Common myeloid progenitor, CD34-positive (primary cell): ENCODE results near the gene EPN1.

Source experiments
- CTCF ChIA-PET: fragments of 350-600 bp; sonication (Branson Sonifier 250); formaldehyde crosslinking; loops from one replicate; lab custom pipeline; 2021; ENCODE audit warnings: antibody characterized with exemption; lab: Charles Lee
- POLR2A ChIA-PET: fragments of 350-600 bp; sonication (Branson Sonifier 250); formaldehyde crosslinking; loops from one replicate; lab custom pipeline; 2021; ENCODE audit warnings: antibody characterized with exemption; lab: Charles Lee
- DNase-seq, 3 donors: peaks; one replicate each; pipeline versions ENCODE4 v3.0.0 to v3.0.0-alpha.2; 2013
- H3K27ac ChIP-seq, 2 experiments: 1 replicate in 1 of 2; 2 replicates in 1 of 2; pipeline ENCODE4 v1.7.0; 2013; ENCODE audit warnings: inconsistent platforms in 2 of 2, low read length in 2 of 2, mild to moderate bottlenecking in 2 of 2, low read depth in 1 of 2, moderate library complexity in 1 of 2; ENCODE audit not compliant: severe bottlenecking in 2 of 2, insufficient read depth in 1 of 2, poor library complexity in 1 of 2
- H3K27me3 ChIP-seq, 5 experiments: replicated peaks in 2 of 5; 1 replicate in 3 of 5; 2 replicates in 2 of 5; pipeline versions ENCODE4 v1.6.1 to v1.7.0; 2013; ENCODE audit warnings: low read length in 4 of 5, mild to moderate bottlenecking in 2 of 5, moderate library complexity in 2 of 5, inconsistent platforms in 1 of 5; ENCODE audit not compliant: insufficient read depth in 5 of 5, control insufficient read depth in 4 of 5
- H3K36me3 ChIP-seq, 4 experiments: 1 replicate in 2 of 4; 2 replicates in 2 of 4; pipeline versions ENCODE4 v1.6.1 to v1.7.0; 2013; ENCODE audit warnings: low read length in 3 of 4, control low read depth in 1 of 4, mild to moderate bottlenecking in 1 of 4; ENCODE audit not compliant: control insufficient read depth in 4 of 4, insufficient read depth in 4 of 4
- H3K4me1 ChIP-seq, 4 experiments: 1 replicate in 3 of 4; 2 replicates in 1 of 4; pipeline versions ENCODE4 v1.6.1 to v1.7.1; 2013; ENCODE audit warnings: low read length in 3 of 4, mild to moderate bottlenecking in 3 of 4, control low read depth in 1 of 4, inconsistent platforms in 1 of 4, moderate library complexity in 1 of 4; ENCODE audit not compliant: control insufficient read depth in 4 of 4, insufficient read depth in 4 of 4; ENCODE audit errors: control extremely low read depth in 1 of 4
- H3K4me3 ChIP-seq, 7 experiments: 1 replicate in 4 of 7; 2 replicates in 3 of 7; pipeline versions ENCODE4 v1.5.1 to v1.7.0; 2013; ENCODE audit warnings: mild to moderate bottlenecking in 7 of 7, low read length in 6 of 7, moderate library complexity in 6 of 7, inconsistent platforms in 2 of 7, low read depth in 2 of 7, control low read depth in 1 of 7; ENCODE audit not compliant: insufficient read depth in 4 of 7, control insufficient read depth in 1 of 7; ENCODE audit errors: extremely low read depth in 1 of 7
- H3K9me3 ChIP-seq, 5 experiments: 1 replicate in 4 of 5; 2 replicates in 1 of 5; pipeline versions ENCODE4 v1.6.1 to v1.7.1; 2013; ENCODE audit warnings: low read length in 4 of 5, mild to moderate bottlenecking in 2 of 5, inconsistent platforms in 1 of 5, low read depth in 1 of 5, moderate library complexity in 1 of 5; ENCODE audit not compliant: control insufficient read depth in 4 of 5, insufficient read depth in 2 of 5; ENCODE audit errors: control extremely low read depth in 1 of 5
- WGBS: methylation state at CpG from one replicate; pipeline ENCODE4 v1.1.5; 2013; ENCODE audit not compliant: insufficient coverage; 5-methylcytosine and 5-hydroxymethylcytosine counted together

The EPN1 gene

DNA sequence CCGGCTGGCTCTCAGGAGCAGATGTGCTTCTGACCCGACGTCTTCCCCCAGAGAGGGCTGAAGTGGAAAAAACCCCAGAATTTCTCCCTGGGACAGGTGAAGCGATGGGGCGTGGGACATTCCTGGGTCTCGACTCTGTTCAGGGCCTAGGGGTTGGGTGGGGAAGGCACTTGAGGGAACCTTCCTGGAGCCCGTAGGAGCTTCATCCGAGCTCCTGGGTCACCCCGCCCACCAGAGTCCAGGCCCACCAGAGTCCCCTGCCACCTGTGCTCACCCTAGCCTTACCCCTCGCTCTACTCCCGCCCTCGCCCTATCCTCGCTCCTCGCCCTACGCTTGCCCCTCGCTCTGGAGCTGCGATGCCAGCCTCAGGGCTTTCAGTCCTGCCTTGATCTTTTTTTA lies 23.2 kb downstream of the EPN1 start:
- no peak for DNase-seq
- no peaks in the 10 kb centered on the region for H3K9me3 ChIP-seq
- H3K4me1 ChIP-seq: no peaks in the 10 kb centered on the region
- CTCF ChIA-PET: no interaction called here
- POLR2A ChIA-PET: no interaction called here
- no peak overlapping the region for H3K4me3 ChIP-seq
- no peaks in the 10 kb centered on the region for H3K27me3 ChIP-seq
- H3K36me3 ChIP-seq: peaks cover 0 to 59% (median 43%) of the 10 kb centered on the region in 4 experiments
- no peak overlapping the region for H3K27ac ChIP-seq
- 94% methylated on average over 14 of the region's 17 CpGs for WGBS

DNA sequence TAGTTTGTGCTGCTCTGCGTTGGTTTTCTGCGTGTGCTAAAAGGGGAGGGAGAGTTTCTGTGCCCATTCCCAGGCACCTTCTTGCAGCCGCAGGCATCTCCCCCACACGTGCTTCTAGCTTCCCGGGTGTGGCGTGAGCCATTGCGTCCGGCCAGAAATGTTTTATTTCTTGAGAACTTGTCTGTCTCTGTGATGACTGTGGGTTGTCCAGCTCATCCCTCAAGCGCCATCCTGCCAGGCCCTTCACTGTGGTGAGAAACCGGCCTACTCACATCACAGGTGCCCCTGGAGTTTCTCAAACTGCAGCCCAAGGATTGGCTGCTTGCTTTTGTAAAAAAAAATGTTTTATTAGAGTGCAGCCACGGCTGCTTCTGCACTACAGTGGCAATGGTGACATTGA lies 24.2 kb downstream of the EPN1 start:
- no peak overlapping the region for H3K4me3 ChIP-seq
- ChIA-PET POLR2A (no interaction called here), CTCF (no interaction called here)
- no peak overlapping the region for H3K27ac ChIP-seq
- H3K9me3 ChIP-seq: no peaks in the 10 kb centered on the region
- WGBS: 100% methylated on average over 6 of the region's 11 CpGs
- no peak for DNase-seq
- peaks cover 0 to 51% (median 35%) of the 10 kb centered on the region in 4 experiments for H3K36me3 ChIP-seq
- no peaks in the 10 kb centered on the region for H3K27me3 ChIP-seq
- peaks cover 0 to 2% (median 0%) of the 10 kb centered on the region in 4 experiments for H3K4me1 ChIP-seq

- no peak for DNase-seq
- Histone ChIP-seq H3K27ac (no peak overlapping the region), H3K4me3 (no peak overlapping the region), H3K27me3 (no peaks in the 10 kb centered on the region), H3K9me3 (no peaks in the 10 kb centered on the region), H3K36me3 (peaks cover 0 to 40% (median 25%) of the 10 kb centered on the region in 4 experiments), H3K4me1 (peaks cover 0 to 2% (median 0%) of the 10 kb centered on the region in 4 experiments)
- WGBS: 88% methylated on average over 10 of the region's 12 CpGs
- ChIA-PET POLR2A (no interaction called here), CTCF (interaction anchor here (1.0 to 1.6 kb wide), 2 partner anchors 10 kb away, joined by 3 read pairs; no protein-coding TSS in a partner anchor)
These were observed 25.8 kb downstream of the EPN1 start for GRCh38 chr19:55700813-55701212.

GRCh38 chr19:55702131-55702627 lies 27.2 kb downstream of the EPN1 start:
- peak; percentile 6 to 47 (median 28) for DNase-seq
- H3K36me3 ChIP-seq: peaks cover 0 to 26% (median 15%) of the 10 kb centered on the region in 4 experiments
- POLR2A ChIA-PET: no interaction called here

DNA sequence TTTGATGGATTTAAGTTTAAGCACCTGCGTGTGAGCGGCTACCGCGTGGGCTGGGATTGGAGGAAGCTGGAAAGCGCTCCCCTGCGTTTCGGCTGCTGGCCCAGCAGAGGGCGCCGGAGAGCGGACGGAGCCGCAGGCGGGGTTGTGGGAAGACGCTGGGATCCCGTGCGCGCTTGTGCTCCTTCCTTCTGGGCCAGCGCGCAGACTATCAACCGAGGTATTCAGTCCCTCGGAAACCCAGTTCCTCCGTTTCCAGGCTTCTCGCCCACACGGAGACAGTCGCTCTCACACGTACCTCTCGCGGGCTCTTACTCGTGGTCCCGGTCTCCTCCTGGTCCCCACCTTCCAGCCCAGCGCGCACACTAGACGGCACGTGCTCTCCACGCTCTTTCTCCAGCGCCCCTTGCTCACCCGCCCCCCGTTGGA lies 28.8 kb downstream of the EPN1 start:
- peaks cover 0 to 14% (median 8%) of the 10 kb centered on the region in 4 experiments for H3K36me3 ChIP-seq
- H3K4me1 ChIP-seq: peaks cover 0 to 2% (median 0%) of the 10 kb centered on the region in 4 experiments
- H3K4me3 ChIP-seq: no peak overlapping the region
- ChIA-PET POLR2A (interaction anchor here (0.7 kb wide), 1 partner anchor 1131 kb away, joined by 3 read pairs; no protein-coding TSS in a partner anchor), CTCF (interaction anchor here (2.1 kb wide), 1 partner anchor 105 kb away, joined by 8 read pairs; no protein-coding TSS in a partner anchor)
- no peaks in the 10 kb centered on the region for H3K9me3 ChIP-seq
- 74% methylated on average over 34 of the region's 38 CpGs for WGBS
- H3K27ac ChIP-seq: no peak overlapping the region
- peak; percentile 30 to 66 (median 52) for DNase-seq
- peaks cover 0 to 4% (median 0%) of the 10 kb centered on the region in 5 experiments for H3K27me3 ChIP-seq

More at GRCh38 chr19:55702131-55702627, 27.2 kb downstream of the EPN1 start:
- no peaks in the 10 kb centered on the region for H3K27me3 ChIP-seq
- no peaks in the 10 kb centered on the region for H3K9me3 ChIP-seq
- H3K4me3 ChIP-seq: no peak overlapping the region
- CTCF ChIA-PET: interaction anchor here (1.6 kb wide), 1 partner anchor 11 kb away, joined by 3 read pairs; no protein-coding TSS in a partner anchor
- H3K27ac ChIP-seq: no peak overlapping the region
- WGBS: 93% methylated on average over 9 of the region's 13 CpGs
- H3K4me1 ChIP-seq: peaks cover 0 to 2% (median 0%) of the 10 kb centered on the region in 4 experiments

- peak in 1 of 3 donors; percentile 5 for DNase-seq
- peaks cover 0 to 11% (median 6%) of the 10 kb centered on the region in 4 experiments for H3K36me3 ChIP-seq
- no peaks in the 10 kb centered on the region for H3K9me3 ChIP-seq
- peaks cover 0 to 2% (median 0%) of the 10 kb centered on the region in 4 experiments for H3K4me1 ChIP-seq
- ChIA-PET CTCF (interaction anchor here (2.1 kb wide), 1 partner anchor 104 kb away, joined by 8 read pairs; no protein-coding TSS in a partner anchor), POLR2A (no interaction called here)
- no peak overlapping the region for H3K27ac ChIP-seq
- no peak overlapping the region for H3K4me3 ChIP-seq
- 97% methylated on average over 14 of the region's 15 CpGs for WGBS
- H3K27me3 ChIP-seq: peaks cover 0 to 4% (median 0%) of the 10 kb centered on the region in 5 experiments
These were observed 29.6 kb downstream of the EPN1 start for GRCh38 chr19:55704494-55705245.

- ChIA-PET POLR2A (no interaction called here), CTCF (no interaction called here)
- Histone ChIP-seq H3K27me3 (peaks cover 0 to 4% (median 0%) of the 10 kb centered on the region in 5 experiments), H3K9me3 (no peaks in the 10 kb centered on the region), H3K4me3 (no peak overlapping the region), H3K4me1 (peaks cover 0 to 2% (median 0%) of the 10 kb centered on the region in 4 experiments), H3K27ac (no peak overlapping the region), H3K36me3 (peaks cover 0 to 4% (median 2%) of the 10 kb centered on the region in 4 experiments)
- no peak for DNase-seq
- WGBS: 100% methylated on average over 3 of the region's 3 CpGs
These were observed 30.9 kb downstream of the EPN1 start for GRCh38 chr19:55705972-55706371.
